Neutrophil (primary cell): Measurements from ENCODE around the gene TMEM14C.
"Not testable (repeated sequence)": the region's sequence is repeated elsewhere in the genome, so short reads cannot be mapped to it uniquely, and the experiment has no call there.

Experiments
- H3K27ac ChIP-seq: fragments of 200-600 bp; sonication (generic); 2 replicates; pipeline ENCODE4 v1.5.1; 2016; ENCODE audit warnings: mild to moderate bottlenecking, moderate library complexity
- H3K27me3 ChIP-seq: fragments of 200-600 bp; sonication (generic); 2 replicates; pipeline ENCODE4 v1.6.0; 2016; ENCODE audit warnings: mild to moderate bottlenecking
- H3K36me3 ChIP-seq: fragments of 200-600 bp; sonication (generic); 2 replicates; pipeline ENCODE4 v1.5.1; 2017
- H3K4me1 ChIP-seq, 2 experiments: fragments of 200-600 bp in 1 of 2; sonication (generic) in 1 of 2; 1 replicate in 1 of 2; 2 replicates in 1 of 2; pipeline versions ENCODE4 v1.5.1 to v1.6.1; 2013 to 2016; ENCODE audit warnings: low read depth in 1 of 2, low read length in 1 of 2, mild to moderate bottlenecking in 1 of 2, moderate library complexity in 1 of 2; ENCODE audit not compliant: control insufficient read depth in 1 of 2, insufficient read depth in 1 of 2
- H3K4me3 ChIP-seq, 2 experiments: fragments of 200-600 bp in 1 of 2; sonication (generic) in 1 of 2; 1 replicate in 1 of 2; 2 replicates in 1 of 2; pipeline ENCODE4 v1.5.1; 2013 to 2016; ENCODE audit warnings: low read depth in 1 of 2, low read length in 1 of 2, mild to moderate bottlenecking in 1 of 2, moderate library complexity in 1 of 2
- H3K9me3 ChIP-seq: fragments of 200-600 bp; sonication (generic); 2 replicates; pipeline ENCODE4 v1.5.1; 2016
- TF ChIP-seq, protein P1 (sequence below): fragments of 200-600 bp; sonication (generic); IDR thresholded peaks from 2 replicates; pipeline ENCODE4 v1.5.1; 2016; ENCODE audit warnings: antibody characterized with exemption

Gene TMEM14C

DNA sequence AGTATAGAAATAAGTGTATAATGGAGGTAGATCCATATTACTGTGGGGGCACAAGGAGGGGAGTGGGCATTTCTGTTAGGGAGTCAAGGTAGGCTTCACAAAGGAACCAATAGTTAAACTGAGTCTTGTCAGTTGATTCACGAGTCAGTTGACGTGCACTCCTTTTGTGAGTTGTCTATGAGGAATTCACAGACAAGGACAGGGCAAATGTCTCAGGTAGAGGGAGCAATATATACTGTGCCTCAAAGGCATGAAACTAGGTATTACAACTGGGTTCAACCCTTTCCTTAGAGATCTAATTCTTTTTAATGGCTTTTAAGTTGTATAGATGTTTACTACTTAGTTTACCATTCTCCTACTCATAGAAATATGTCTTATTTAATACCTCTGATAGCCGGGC lies 11.0 kb downstream of the TMEM14C start:
- TF ChIP-seq, protein P1, sequence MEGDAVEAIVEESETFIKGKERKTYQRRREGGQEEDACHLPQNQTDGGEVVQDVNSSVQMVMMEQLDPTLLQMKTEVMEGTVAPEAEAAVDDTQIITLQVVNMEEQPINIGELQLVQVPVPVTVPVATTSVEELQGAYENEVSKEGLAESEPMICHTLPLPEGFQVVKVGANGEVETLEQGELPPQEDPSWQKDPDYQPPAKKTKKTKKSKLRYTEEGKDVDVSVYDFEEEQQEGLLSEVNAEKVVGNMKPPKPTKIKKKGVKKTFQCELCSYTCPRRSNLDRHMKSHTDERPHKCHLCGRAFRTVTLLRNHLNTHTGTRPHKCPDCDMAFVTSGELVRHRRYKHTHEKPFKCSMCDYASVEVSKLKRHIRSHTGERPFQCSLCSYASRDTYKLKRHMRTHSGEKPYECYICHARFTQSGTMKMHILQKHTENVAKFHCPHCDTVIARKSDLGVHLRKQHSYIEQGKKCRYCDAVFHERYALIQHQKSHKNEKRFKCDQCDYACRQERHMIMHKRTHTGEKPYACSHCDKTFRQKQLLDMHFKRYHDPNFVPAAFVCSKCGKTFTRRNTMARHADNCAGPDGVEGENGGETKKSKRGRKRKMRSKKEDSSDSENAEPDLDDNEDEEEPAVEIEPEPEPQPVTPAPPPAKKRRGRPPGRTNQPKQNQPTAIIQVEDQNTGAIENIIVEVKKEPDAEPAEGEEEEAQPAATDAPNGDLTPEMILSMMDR = no peak
- Histone ChIP-seq H3K27me3 (no peaks in the 10 kb centered on the region), H3K4me3 (no peak overlapping the region), H3K9me3 (no peaks in the 10 kb centered on the region), H3K36me3 (peaks cover 8% of the 10 kb centered on the region), H3K27ac (no peak overlapping the region), H3K4me1 (no peaks in the 10 kb centered on the region)

DNA sequence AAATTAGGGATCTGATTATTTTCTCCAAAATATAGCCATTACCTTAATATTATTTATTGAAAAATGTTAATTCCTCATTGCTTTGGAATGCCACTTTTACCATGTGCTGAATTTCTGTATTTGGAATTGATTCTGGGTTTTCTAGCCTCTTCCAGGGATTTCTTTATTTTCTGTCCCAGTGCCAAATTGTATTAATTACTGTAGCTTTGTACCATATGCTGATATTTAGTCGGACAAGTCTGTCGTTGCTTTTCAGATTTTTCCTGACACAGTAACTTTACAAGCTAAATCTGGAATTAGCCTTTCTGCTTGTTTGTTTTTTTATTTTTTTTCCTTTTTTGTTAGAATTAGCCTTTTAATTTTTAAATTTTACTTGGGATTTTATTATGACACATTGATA lies 13.9 kb downstream of the TMEM14C start:
- Histone ChIP-seq H3K27ac (no peak overlapping the region), H3K9me3 (no peaks in the 10 kb centered on the region)
- TF ChIP-seq, protein P1 = no peak

DNA sequence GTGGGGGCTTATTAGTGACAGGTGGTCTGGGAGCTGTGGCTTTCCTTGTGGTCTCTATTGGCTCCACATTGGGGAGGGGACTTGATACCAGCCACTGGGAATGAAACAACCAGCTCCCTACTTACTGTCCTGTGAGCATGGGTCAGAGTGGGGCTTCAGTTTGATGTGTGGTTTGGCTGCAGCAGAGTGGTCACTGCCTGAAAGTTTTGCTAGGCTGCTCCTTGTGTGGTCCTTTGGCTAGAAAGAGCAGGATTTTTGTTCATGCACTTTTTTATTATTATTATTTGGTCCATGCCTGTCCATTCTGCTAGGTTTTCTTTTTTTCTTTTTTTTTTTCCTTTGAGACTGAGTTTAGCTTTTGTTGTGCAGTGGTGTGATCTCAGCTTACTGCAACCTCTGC lies 17.2 kb downstream of the TMEM14C start:
- TF ChIP-seq, protein P1 = no peak
- Histone ChIP-seq H3K4me1 (no peaks in the 10 kb centered on the region), H3K36me3 (no peaks in the 10 kb centered on the region), H3K4me3 (no peak overlapping the region), H3K9me3 (no peaks in the 10 kb centered on the region), H3K27ac (no peak overlapping the region), H3K27me3 (no peaks in the 10 kb centered on the region)

More for the DNA sequence above, 13.9 kb downstream of the TMEM14C start:
- Histone ChIP-seq H3K36me3 (peaks cover 8% of the 10 kb centered on the region), H3K4me3 (no peak overlapping the region), H3K4me1 (no peaks in the 10 kb centered on the region), H3K27me3 (no peaks in the 10 kb centered on the region)

DNA sequence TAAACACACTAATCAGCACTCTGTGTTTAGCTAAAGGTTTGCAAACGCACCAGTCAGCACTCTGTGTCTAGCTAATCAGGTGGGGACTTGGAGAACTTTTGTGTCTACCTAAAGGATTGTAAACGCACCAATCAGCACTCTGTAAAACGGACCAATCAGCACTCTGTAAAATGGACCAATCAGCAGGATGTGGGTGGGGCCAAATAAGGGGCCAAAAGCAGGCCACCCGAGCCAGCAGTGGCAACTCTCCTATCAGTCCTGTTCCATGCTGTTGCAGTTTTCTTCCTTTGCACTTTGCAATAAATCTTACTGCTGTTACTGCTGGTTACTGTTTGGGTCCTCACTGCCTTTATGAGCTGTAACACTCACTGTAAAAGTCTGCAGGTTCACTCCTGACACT lies 18.8 kb downstream of the TMEM14C start:
- not testable (repeated sequence) for H3K27ac ChIP-seq, H3K4me1 ChIP-seq, H3K4me3 ChIP-seq, H3K27me3 ChIP-seq, H3K36me3 ChIP-seq, H3K9me3 ChIP-seq

DNA sequence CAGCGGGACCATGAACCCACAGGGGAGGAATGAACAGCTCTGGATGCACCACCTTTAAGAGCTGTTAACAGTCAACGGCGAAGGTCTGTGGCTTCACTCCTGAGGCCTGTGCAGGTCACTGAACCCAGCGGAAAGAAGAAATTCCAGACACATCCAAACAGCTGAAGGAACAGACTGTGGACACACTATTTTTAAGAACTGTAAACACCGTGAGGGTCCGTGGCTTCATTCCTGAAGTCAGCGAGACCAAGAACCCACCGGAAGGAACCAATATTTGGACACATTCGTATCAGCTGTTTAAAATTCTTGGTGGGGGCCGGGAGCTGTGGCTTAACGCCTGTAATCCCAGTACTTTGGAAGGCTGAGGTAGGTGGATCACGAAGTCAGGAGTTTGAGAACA lies 19.4 kb downstream of the TMEM14C start:
- Histone ChIP-seq H3K4me3 (no peak overlapping the region), H3K27ac (no peak overlapping the region), H3K27me3 (no peaks in the 10 kb centered on the region), H3K36me3 (no peaks in the 10 kb centered on the region), H3K4me1 (peaks cover 6 to 7% of the 10 kb centered on the region in 2 experiments), H3K9me3 (no peaks in the 10 kb centered on the region)
- TF ChIP-seq, protein P1 = no peak

DNA sequence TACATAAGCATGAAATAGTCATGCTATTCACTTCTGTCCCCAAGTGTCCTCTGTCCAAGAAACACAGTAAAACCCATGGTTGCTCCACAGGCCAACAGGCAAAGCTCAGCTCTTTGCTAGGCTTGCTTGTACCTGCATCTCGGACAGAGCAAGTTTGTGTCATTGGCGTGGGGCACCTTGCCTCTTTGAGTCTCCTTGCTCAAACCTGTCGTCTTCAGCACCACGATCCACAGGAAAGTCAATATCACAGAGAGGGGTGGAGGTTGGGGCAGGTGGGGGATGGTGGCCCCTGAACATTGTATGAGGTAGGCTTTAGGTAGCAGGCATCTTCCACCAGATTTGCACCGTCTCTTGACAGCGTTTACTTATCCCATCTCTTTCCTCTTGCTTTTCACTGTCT lies 20.6 kb downstream of the TMEM14C start:
- TF ChIP-seq, protein P1 = no peak
- no peaks in the 10 kb centered on the region for H3K36me3 ChIP-seq

More for the DNA sequence above, 20.6 kb downstream of the TMEM14C start:
- Histone ChIP-seq H3K4me3 (no peak overlapping the region), H3K9me3 (no peaks in the 10 kb centered on the region), H3K27me3 (no peaks in the 10 kb centered on the region), H3K4me1 (peaks cover 13 to 15% of the 10 kb centered on the region in 2 experiments), H3K27ac (no peak overlapping the region)
